ENCODE data around the gene ZNF487.

DNA sequence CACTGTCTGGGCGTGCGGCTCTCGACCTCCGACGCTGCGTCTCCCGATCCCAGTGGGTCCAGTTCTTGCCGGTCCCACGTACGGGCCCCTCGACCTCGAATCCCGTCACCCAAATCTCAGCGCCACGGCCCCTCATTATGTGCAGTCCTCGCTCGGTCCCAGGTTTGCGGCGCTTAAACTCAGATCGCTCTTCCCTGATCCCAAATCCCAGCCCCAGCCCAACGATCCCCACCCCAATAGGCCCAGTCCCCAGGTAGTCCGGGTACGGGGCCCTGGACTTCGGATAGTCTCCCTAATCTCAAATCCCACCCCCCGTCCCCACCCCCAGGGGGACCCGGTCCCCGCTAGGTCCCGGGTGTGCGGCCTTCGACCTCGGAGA, 28.6 kb upstream of the ZNF487 start:
- no peak for TF ChIP-seq SIN3A (IDR thresholded peaks at IDR 0.05; ENCODE audit: borderline replicate concordance, insufficient read depth, low read length)
- TF ChIP-seq POLR2AphosphoS5 (IDR thresholded peaks at IDR 0.05; ENCODE audit: low read depth, low read length) = no peak
- TF ChIP-seq TAF1 (IDR thresholded peaks at IDR 0.05; ENCODE audit: borderline replicate concordance, insufficient read depth, low read length) = no peak

Data from PFSK-1 (cell line).